Activated CD4-positive, CD25-positive, alpha-beta regulatory T cell treated with anti-CD3 and anti-CD28 coated beads, Interleukin-2, amount 50 U/mL, for 16 hours (primary cell): Measurements from ENCODE around the gene HKDC1.
"Not testable (repeated sequence)": the region's sequence is repeated elsewhere in the genome, so short reads cannot be mapped to it uniquely, and the experiment has no call there.

ENCODE experiments used
- DNase-seq: peaks from one replicate; pipeline ENCODE4 v3.0.0-alpha.2; 2020; ENCODE audit warnings: low read depth, low spot score

The HKDC1 gene

GRCh38 chr10:69278446-69278963 is 58.4 kb downstream of the HKDC1 start, which contains the start of gene HK1:
Gene HK1 (plus strand): TSS chr10:69278496.
- no peak for DNase-seq

DNA sequence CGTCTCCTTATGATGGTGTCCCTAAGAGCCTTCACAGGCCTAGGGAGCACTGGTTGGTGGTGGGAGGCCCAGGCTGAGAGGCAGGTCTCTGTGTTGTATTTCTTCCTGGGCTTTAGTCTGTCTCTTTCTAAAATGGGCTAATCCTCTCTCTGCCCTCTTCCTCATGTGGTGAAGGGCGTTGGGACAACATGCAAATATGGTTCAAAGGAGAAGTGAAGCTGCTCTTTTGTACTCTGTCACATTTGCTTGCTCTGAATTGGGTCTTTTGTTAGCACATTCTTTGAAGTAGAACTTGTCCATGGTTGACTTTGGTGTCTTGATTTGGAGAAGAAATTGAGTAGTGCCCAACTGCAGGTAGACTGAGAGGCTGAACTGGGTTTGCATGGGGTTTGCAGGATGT is 59.0 kb downstream of the HKDC1 start:
- no peak for DNase-seq

DNA sequence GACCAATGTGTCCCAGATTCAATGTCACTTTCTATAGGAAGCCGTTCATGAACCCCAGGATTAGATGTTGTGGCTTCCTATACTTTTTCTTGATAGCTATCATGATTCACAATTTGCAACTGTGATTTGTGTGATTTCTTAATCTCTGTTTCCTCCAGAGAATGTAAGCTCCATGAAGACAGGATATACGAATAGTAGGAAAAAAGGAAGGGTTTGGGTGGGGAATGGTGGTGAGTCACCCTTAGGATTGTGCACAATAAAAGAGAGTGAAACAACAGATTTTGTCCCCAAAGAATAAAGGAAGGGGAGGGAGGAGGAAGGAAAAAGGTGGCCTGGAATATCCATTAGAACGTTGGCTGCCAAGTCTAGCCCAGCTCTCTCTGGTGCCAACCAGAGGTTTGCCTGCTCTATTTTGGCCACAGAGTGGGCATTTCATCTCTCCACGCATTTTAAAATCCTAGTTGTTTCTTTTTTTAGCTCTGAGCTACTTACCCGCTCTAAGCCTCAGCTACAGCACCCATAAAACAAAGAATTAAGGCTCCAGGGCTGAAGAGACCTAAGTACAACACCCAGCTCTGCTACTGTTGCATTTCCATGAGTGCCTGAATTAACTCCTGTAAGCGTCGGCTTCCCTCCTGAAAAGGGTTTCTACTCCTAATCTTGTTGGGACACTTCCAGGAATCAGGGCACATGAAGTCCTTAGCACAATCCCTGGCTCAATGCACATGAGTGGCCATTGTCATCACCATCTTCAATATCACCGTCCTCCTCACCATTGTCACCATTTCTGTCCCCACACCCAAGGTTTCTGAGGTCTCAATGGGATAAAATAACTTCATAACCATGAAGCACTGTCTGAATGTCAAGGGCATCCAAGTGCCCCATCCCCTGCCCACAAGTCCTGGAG is 61.6 kb downstream of the HKDC1 start:
- no peak for DNase-seq

DNA sequence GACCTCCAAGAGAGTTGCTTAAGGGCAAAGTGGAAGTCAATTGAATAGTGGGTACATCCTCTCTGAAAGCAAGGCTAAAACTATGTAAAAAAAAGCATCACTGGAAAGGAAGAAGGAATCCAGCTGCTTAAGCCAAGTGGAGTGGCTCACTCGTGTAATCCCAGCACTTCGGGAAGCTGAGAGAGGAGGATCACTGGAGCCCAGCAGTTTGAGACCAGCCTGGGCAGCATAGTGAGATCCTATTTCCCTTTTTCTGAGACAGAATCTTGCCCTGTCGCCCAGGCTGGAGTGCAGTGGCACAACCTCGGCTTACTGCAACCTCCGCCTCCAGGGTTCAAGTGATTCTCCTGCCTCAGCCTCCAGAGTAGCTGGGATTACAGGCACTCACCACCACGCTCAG is 64.3 kb downstream of the HKDC1 start:
- DNase-seq: not testable (repeated sequence)

- no peak for DNase-seq
Measured at GRCh38 chr10:69285699-69286098, 65.6 kb downstream of the HKDC1 start.

DNA sequence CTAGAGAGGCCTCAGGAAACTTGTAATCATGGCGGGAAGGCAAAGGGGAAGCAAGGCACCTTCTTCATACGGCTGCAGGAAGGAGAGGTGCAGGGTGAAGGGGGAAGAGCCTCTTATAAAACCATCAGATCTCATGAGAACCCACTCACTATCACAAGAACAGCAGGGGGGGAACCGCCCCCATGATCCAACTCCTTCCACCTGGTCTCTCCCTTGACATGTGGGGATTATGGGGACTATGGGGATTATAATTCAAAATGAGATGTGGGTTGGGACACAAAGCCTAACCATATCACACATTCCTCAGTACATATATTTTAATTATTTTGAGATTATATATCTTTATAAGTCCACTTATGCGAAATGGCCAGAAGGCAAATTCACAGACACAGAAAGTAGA is 67.0 kb downstream of the HKDC1 start:
- no peak for DNase-seq

DNA sequence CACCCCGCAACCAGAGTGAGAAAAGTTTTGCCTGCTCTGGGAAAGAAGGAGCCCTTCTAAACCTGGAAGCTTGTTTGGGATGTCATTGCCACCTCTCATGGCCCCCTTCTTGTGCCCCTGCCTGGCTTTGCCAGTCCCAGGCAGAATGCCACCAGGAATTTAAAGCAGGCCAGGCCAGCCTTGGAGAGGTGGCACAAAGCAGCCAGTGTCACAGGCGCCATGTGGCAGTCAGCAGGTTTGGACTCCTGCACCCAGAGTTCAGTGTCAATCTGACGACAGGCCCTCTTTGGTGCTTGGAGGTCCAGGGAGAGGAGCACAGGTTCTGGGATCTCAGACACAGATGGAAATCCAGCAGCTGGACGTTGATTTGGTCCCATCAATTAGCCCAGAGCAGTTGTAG is 70.9 kb downstream of the HKDC1 start:
- DNase-seq: no peak

DNA sequence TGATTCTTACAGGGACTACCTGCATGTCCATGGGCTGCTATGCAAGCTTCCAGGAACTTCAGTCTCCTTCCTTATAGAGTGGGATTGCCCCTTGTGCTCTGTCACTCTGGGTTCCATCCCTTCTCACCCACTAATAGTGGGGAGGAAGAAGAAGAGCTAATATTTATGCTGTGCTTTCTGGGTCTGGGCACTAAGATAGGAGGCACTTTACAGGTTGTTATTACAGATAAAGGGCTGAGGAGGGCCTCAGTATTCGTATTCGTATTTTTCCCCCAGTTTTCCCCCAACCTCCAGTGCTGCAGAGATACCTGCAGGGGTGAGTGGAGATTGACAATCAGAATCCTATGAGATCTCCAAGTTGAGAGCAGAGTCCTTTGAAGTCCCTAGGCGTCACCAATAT is 72.3 kb downstream of the HKDC1 start:
- no peak for DNase-seq

DNA sequence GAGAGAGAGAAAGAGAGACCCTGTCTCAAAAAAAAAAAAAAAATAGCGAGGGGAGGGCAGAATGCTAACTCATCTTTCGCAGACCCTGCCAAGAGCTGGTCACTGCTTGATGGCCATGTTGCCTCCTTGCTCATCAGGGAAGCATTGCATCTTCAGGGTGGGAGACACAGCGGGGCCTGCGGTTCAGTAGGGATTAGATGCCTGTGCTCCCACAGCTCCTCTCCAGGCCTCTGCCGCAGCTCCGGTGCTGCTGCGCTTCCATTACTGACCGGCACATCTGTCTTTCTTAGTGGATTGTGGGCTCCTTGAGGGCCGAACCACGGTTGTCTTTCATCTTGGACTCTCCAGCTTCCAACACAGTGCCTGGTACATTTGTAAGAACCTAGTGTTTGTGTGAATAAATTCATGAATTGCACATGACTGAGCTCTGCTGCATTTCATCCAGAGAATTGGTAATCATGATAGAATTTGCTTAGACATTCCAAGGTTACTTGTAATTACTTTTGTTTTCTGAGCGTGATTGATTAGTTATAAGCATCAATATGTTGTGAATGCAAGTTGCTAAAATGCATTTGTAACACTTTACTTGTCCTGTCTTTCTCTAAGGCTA is 75.0 kb downstream of the HKDC1 start:
- DNase-seq: no peak

- no peak for DNase-seq
Measured at GRCh38 chr10:69303632-69304051, 83.5 kb downstream of the HKDC1 start.

- no peak for DNase-seq
Measured at GRCh38 chr10:69306421-69306820, 86.3 kb downstream of the HKDC1 start.

DNA sequence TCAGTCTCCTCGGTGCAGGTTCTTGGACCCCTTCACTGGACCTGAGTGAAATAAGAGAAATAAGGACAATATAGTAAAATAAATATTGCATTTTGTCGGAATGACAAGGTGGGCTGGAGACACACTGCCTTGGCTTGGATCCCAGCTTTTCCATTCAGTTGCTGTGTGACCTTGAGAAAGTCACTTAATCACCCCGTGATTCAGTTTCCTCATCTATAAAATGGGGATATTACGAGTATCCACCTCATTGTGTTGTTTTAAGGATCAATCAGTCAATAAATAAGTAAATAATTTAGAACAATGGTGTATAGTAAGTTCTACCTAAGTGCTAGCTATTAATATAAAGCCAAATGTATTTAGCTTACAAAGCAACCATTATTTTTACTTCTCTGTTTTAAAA is 87.3 kb downstream of the HKDC1 start:
- DNase-seq: no peak

DNA sequence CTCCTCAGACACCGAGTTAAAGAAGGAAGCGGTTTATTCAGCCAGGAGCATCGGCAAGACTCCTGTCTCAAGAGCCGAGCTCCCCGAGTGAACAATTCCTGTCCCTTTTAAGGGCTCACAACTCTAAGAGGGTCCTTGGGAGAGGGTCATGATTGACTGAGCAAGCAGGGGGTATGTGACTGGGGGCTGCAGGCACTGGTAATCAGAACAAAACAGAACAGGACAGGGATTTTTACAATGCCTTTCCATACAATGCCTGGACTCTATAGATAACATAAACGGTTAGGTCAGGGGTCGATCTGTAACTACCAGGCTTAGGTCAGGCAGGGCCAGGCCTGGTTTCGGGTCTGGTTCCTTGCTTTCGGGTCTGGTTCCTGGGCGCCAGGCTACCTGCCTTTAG is 88.2 kb downstream of the HKDC1 start:
- DNase-seq: not testable (repeated sequence)

DNA sequence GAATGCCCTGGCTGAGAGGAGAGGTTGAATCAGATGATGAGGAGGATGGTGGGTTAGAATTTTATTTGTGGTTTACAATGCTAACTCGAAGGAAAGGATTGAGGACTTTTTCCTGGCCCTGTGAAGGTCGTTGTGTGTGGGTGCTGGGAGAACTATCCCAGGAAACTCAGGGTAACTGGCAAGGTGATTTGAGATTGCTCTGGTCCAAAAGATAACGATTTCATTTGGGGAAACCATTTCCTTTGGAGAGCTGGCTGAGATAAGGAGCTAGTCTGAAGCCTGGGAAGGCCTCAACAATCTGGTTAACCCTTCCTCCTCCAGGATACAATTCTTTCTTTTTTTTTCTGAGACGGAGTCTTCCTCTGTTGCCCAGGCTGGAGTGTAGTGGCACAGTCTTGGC is 91.2 kb downstream of the HKDC1 start:
- no peak for DNase-seq

DNA sequence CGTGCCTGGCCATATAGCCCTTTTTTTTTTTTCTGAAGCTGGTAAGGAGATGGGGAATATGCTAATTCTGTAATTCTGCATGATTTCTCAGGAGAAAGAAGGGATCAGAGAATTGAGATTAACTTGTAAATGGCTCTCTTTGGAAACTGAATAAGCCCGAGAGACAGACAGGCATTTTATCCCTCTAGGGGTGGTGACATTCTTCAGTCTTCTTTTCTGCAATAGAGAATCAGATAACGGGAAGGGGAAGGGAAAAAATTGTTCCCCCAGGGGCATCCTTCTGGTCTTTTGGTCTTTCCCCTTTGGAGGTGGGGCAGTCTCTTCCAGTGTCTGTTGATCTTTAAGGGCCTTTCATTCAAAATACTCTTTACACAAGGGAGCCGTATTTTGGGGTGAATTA is 92.4 kb downstream of the HKDC1 start:
- no peak for DNase-seq

DNA sequence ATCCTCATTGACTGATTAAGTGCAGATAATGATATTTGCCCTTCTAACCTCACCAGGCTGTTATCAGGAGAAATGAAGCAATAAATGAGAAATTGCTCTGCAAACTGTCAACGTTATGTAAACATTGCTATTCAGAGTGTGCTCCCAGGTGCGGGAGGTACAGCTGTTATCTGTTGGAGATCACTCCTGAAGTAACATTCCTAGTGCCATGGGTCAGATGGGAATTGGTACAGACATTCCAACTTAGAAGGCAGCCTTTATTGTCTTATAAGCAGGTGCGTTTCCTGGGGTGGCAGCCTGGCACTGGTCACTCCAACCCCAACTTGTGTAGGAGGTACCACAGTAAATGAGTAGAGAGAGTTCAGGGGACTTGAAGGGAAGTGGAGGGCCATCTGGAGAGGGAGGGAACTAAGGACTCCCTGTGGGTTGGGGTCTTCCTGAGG is 95.0 kb downstream of the HKDC1 start:
- no peak for DNase-seq

DNA sequence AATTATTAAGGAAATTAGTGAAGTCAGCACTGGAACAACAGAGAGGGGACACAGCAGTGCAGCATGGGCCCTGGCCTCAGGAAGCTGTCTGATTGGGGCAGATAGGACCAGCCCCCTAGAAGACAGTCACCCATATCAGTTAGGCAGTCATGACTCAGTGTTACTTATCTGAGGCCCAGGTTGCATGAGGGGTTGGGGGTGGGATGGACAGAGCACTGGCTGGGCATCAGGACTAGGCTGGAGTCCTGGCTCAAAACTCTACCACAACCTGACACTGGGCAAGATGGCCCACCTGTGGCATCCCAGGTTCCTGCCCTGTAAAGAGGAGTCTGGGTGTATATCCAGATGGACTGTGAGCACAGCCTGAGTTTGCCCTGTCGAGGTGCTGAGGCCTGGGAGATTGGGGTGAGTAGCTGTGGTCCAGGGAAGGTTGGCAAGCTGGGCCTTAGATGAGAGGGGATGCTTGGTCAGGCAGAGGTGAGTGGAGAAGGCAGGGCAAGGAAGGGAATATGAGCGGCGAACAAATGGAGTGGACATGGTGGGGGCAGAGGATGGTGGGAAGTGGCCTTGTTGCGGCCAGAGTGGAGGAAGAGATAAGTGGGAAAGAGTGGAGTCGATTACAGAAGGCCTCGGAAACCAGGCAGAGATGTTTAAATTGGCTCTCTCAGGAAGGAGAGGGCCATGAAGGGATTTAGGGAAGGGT is 95.6 kb downstream of the HKDC1 start:
- no peak for DNase-seq

GRCh38 chr10:69316313-69317059 is 96.4 kb downstream of the HKDC1 start:
- DNase-seq: no peak
